ENCODE data around the gene CDT1.

DNA sequence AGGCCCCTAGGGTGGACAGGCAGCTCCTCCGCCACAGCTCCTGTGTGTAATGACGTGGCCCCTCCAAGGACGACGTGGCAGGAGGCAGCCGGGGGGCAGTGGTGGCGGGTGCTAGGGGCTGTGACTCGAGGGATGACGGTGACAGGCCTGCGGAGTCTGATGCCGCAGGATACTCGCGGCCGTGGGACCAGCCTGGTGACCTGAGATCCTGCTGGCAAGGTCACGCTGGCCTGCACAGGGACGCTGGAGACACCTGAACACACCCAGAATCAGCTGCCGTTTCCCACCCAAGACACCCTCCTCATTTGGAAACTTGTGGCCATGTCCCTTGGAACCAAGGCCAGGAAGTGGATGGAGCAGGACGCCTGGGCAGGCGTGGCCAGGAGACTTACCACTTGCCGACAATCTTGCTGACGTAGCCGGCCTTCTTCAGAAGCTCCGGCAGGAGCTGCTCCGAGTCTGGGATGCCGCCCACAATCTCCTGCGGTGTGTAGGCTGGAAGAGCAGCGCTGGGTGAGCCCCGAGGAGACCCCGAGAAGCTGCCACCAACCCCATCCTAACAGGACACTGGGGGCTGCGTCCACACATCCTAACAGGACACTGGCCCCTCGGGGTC is 37.1 kb downstream of the CDT1 start:
- TF ChIP-seq, protein P1, sequence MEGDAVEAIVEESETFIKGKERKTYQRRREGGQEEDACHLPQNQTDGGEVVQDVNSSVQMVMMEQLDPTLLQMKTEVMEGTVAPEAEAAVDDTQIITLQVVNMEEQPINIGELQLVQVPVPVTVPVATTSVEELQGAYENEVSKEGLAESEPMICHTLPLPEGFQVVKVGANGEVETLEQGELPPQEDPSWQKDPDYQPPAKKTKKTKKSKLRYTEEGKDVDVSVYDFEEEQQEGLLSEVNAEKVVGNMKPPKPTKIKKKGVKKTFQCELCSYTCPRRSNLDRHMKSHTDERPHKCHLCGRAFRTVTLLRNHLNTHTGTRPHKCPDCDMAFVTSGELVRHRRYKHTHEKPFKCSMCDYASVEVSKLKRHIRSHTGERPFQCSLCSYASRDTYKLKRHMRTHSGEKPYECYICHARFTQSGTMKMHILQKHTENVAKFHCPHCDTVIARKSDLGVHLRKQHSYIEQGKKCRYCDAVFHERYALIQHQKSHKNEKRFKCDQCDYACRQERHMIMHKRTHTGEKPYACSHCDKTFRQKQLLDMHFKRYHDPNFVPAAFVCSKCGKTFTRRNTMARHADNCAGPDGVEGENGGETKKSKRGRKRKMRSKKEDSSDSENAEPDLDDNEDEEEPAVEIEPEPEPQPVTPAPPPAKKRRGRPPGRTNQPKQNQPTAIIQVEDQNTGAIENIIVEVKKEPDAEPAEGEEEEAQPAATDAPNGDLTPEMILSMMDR (IDR thresholded peaks at IDR 0.05), result no peak
- TF ChIP-seq POLR2A (IDR thresholded peaks at IDR 0.05), result no peak

All from tibial nerve (tissue), 3 donors.